Measurements from ENCODE around the gene CACNA1H. TPM values are rescaled to one million over a fixed set of nuclear protein-coding genes. Genes with fewer than 3 reads are reported as not detected.

Gene CACNA1H
- total and polyA plus RNA-seq, 2 of the 4 experiments (the other 2 are of a cell fraction): 1.6 to 5.8 TPM

DNA sequence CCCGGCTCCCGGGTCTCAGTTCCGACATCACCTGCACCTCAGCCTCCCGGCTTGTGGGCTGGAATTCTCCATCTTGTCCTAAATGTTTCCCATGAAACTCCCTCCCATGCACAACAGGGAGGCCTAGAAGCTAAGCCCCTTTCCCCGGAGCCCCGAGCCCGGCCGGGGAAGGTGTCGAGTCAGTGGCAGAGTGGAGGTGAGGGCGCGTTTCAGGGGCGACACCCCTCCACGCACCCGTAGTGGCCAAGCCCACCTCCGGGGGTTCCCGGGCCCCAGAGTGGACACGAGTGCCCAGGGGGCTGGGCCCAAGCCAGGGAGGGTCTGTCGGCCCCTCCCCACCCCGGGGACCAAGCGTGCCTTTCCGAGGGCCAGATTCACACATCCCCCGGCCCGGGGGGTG is 31.9 kb upstream of the CACNA1H start:
- Histone ChIP-seq H3K4me1 (ENCODE audit: control insufficient read depth, insufficient read depth, low read length) (peaks cover 2% of the 10 kb centered on the region; the same call in 1 of the 2 replicates), H3K18ac (ENCODE audit: low read depth, low read length) (no peak overlapping the region), H4K91ac (ENCODE audit: insufficient read depth, low read depth, low read length) (no peak overlapping the region), H3K27ac (ENCODE audit: insufficient read depth, low read length) (no peak overlapping the region), H3K27me3 (ENCODE audit: control insufficient read depth, insufficient read depth, low read length) (peaks cover 20% of the 10 kb centered on the region; the same call in 1 of the 2 replicates), H4K5ac (ENCODE audit: low read depth, low read length) (no peak overlapping the region), H4K8ac (ENCODE audit: low read depth in 2 of 2, low read length in 2 of 2) (no peak overlapping the region), H3K9ac (ENCODE audit: low read depth, low read length) (no peak overlapping the region), H3K79me1 (ENCODE audit: low read depth in 1 of 2, low read length in 2 of 2) (no peaks in the 10 kb centered on the region), H2BK120ac (ENCODE audit: low read depth, low read length) (no peak overlapping the region), H2BK5ac (ENCODE audit: low read depth, low read length, poor library complexity, severe bottlenecking) (no peak overlapping the region), H3K4me3 (ENCODE audit: insufficient read depth, low read depth, low read length) (no peak overlapping the region), H4K20me1 (ENCODE audit: insufficient read depth, low read length) (no peaks in the 10 kb centered on the region), H2BK20ac (ENCODE audit: low read depth, low read length) (no peak overlapping the region), H2AK5ac (ENCODE audit: low read depth, low read length) (no peak overlapping the region), H3K4me2 (ENCODE audit: low read depth, low read length) (no peak overlapping the region), H3K14ac (replicated peaks; ENCODE audit: low read depth, low read length) (no peak overlapping the region), H3K9me1 (ENCODE audit: insufficient read depth, low read length) (no peaks in the 10 kb centered on the region), H2AK9ac (replicated peaks; ENCODE audit: low read depth, low read length, poor library complexity) (no peak overlapping the region), H3K56ac (ENCODE audit: extremely low read depth, insufficient read depth, low read length) (no peak overlapping the region), H2BK15ac (ENCODE audit: low read depth, low read length) (no peak overlapping the region), H3K36me3 (ENCODE audit: control insufficient read depth, insufficient read depth, low read length) (no peaks in the 10 kb centered on the region), H2AFZ (replicated peaks; ENCODE audit: low read length, poor library complexity) (no peak overlapping the region), H3K9me3 (ENCODE audit: control insufficient read depth, insufficient read depth, low read length) (no peaks in the 10 kb centered on the region), H3K4ac (ENCODE audit: low read depth, low read length) (no peak overlapping the region), H3K23ac (ENCODE audit: low read depth, low read length) (no peak overlapping the region)
- 34% methylated on average over 9 of the region's 23 CpGs; no CpG with 5 or more reads in 1 of the 2 experiments for WGBS, 2 experiments (ENCODE audit: extremely low coverage in 2 of 2, insufficient read length in 1 of 2)
- intact Hi-C loops (cut with micrococcal nuclease): no loop called here
- dilution Hi-C loops (cut with HindIII; ENCODE audit: low sequenced_read_pairs, unreplicated experiment): no loop called here
- TF ChIP-seq POLR2A (IDR thresholded peaks at IDR 0.05; ENCODE audit: low read depth, low read length): no peak
- TF ChIP-seq NFE2L2 (IDR thresholded peaks at IDR 0.05; ENCODE audit: low read depth, low read length): no peak
- TF ChIP-seq RAD21 (IDR thresholded peaks at IDR 0.05; ENCODE audit: low read length): no peak
- TF ChIP-seq FOS (IDR thresholded peaks at IDR 0.05; ENCODE audit: low read depth, low read length): no peak
- no peak for TF ChIP-seq SMC3 (IDR thresholded peaks at IDR 0.05; ENCODE audit: low read depth, low read length)
- no peak for TF ChIP-seq MAFK (IDR thresholded peaks at IDR 0.05; ENCODE audit: low read depth, low read length)
- no peak for TF ChIP-seq RFX5 (IDR thresholded peaks at IDR 0.05; ENCODE audit: low read depth, low read length)
- no peak for TF ChIP-seq ELK1 (IDR thresholded peaks at IDR 0.05; ENCODE audit: borderline replicate concordance, low read depth, low read length)
- no peak for TF ChIP-seq MAZ (IDR thresholded peaks at IDR 0.05; ENCODE audit: borderline replicate concordance, low read depth, low read length)
- TF ChIP-seq CEBPB (IDR thresholded peaks at IDR 0.05; ENCODE audit: low read depth, low read length): no peak
- TF ChIP-seq CHD1 (IDR thresholded peaks at IDR 0.05; ENCODE audit: low read depth, low read length): no peak
- TF ChIP-seq CTCF (conservative IDR thresholded peaks at IDR 0.05; ENCODE audit: low read depth, low read length): no peak
- TF ChIP-seq RCOR1 (IDR thresholded peaks at IDR 0.05; ENCODE audit: insufficient replicate concordance, low read length): no peak
- TF ChIP-seq, protein P1, sequence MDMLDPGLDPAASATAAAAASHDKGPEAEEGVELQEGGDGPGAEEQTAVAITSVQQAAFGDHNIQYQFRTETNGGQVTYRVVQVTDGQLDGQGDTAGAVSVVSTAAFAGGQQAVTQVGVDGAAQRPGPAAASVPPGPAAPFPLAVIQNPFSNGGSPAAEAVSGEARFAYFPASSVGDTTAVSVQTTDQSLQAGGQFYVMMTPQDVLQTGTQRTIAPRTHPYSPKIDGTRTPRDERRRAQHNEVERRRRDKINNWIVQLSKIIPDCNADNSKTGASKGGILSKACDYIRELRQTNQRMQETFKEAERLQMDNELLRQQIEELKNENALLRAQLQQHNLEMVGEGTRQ (IDR thresholded peaks at IDR 0.05; ENCODE audit: low read depth, low read length): no peak
- no peak for TF ChIP-seq MXI1 (IDR thresholded peaks at IDR 0.05; ENCODE audit: borderline replicate concordance, low read depth, low read length)
- ATAC-seq (ENCODE audit: low read depth) (no peak), DNase-seq (no peak)
- no TSS peak for BruUV-seq (replicated peaks)
- CTCF ChIA-PET: no interaction called here
- POLR2A ChIA-PET (ENCODE audit: unreplicated experiment): no interaction called here
- in situ Hi-C loops (cut with MboI; ENCODE audit: low sequenced_read_pairs): no loop called here
